GM04504 (cell line): Measurements from ENCODE around the gene PLA2G5.
"Not testable (repeated sequence)": the region's sequence is repeated elsewhere in the genome, so short reads cannot be mapped to it uniquely, and the experiment has no call there.

ENCODE experiments used
- DNase-seq: peaks from one replicate; pipeline ENCODE4 v3.0.0-alpha.2; 2012; ENCODE audit warnings: low read depth

Gene PLA2G5, protein sequence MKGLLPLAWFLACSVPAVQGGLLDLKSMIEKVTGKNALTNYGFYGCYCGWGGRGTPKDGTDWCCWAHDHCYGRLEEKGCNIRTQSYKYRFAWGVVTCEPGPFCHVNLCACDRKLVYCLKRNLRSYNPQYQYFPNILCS

DNA sequence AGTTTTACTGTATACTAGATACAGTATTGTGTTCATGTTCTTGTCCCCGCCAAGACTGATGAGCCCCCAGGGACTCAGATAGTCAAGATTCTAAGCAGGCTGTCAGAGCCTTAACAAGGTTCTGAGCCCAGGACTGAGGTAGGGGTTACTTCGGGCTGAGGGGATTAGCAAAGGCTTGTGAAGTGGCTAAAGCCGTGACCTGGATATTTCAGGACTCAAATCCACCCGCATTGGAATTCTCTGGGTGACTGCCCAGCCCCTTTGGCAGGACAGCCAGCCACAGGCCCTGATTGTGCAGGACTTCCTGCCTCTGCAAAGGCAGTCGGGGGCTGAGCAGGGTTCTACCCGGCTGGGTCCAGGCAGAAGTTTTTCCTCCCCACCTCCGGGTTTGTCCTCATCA lies at the start of gene PLA2G5:
PLA2G5 (plus strand) TSS at position 321 of the 400 bp plus-strand sequence. CDS start 14,637 bp downstream, outside the sequence.
- DNase-seq: peak; percentile 18

DNA sequence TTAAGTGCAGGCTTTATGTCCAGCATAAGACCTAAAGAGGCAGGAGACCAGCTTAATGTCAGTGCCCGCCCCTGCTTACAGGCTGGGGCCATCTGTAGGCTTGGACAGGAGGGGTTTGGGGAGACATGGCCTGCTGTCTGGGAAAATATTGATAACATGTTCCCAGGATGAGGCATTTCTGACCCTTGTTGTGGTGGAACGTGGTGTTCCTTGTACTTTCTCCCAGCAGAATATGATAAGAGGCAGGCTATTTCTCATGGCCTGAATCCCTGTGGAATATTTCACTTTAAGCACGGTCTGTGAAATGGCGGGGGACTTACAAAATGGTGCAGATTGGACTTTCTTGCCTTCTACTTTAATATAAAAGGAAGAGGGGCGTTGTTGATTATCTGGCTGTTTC lies 41.9 kb upstream of the PLA2G5 start:
- DNase-seq: no peak

DNA sequence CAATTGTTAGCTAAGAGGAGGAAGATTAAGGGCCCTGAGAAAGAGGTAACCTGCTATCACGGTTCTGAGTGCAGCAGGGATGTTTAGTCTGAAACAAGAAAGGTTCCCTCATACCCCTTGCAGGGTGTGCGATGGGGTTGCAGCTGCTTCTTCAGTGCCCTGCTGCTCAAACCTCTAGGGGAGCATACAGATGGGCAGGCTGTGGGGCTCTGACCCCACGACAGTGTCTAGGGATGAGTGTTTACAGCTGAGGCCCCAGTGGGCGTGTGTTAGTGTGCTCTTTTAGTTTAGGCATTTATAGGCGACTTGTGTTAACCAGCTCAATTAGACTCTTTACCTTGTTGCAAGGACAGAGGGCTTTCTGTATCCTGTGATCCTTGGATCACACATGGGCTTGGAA lies 41.3 kb upstream of the PLA2G5 start:
- DNase-seq: no peak

DNA sequence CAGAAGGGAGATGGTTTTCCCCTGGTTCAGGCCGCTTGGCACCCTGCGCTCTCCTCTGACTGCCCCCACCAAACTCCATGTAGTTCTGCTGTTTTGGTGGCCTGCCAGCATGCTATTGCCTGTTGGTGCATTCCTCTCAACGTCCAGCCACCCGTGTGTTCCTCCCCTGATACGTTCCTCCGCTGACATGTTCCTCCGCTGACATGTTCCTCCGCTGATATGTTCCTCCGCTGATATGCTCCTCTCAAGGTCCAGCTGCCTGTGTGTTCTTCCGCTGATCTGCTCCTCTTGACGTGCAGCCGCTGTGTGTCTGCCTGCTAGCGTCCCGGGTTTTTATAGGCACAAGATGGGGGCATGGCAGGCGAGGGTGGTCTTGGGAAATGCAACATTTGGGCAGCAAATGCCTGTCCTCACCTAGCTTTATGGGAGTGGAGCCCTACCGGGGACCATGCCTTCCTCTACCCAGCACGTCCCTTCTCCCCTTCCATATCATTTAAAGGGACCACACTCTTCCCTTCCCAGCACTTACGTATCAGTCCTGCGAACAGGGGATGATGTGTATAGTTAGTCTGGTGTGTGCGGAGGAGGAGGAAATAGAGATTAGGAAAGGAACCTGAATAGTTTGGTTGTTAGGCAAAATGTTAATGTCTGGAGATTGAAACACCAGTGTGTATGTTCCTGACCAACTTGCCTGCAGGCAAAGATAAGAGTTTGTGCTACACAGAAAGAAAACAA lies 40.6 kb upstream of the PLA2G5 start:
- no peak for DNase-seq

DNA sequence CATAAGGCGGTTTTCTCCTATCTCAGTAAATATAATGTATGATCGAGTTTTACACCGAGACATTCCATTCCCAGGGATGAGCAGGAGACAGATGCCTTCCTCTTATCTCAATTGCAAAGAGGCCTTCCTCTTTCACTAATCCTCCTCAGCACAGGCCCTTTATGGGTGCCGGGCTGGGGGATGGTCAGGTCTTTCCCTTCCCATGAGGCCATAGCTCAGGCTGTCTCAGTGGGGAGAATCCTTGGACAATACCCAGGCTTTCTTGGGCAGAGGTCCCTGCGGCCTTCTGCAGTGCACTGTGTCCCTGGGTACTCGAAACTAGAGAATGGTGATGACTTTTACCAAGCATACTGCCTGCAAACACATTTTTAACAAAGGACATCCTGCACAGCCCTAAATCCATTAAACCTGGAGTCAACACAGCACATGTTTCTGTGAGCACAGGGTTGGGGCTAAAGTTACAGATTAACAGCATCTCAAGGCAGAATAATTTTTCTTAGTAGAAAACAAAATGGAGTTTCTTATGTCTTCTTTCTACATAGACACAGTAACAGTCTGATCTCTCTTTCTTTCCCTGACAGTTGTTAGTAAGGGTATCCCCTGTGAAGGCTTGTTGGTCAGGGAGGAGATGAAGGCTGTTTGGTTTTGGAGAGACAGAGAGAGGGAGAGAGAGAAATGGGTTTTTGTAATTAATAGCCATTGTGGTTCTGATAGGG lies 39.4 kb upstream of the PLA2G5 start:
- DNase-seq: not testable (repeated sequence)

DNA sequence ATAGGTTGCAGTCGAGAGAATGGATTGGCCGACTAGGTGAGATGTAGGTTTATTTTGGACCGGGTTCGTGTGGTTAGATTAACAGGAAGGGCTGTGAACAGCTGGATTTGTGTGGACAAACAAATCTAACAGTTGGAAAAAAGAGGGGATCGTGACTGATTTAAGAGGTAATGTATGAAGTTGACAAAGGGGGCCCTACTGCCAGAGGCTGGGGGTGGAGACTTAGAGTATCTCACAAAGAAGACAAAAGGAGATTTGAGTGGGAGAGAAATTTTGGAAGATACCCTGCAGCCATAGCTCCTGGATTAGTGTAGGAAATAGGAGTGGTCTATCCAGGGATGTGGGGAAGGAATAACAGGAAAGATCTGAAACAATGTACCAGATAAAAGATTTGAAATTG lies 38.8 kb upstream of the PLA2G5 start:
- no peak for DNase-seq

DNA sequence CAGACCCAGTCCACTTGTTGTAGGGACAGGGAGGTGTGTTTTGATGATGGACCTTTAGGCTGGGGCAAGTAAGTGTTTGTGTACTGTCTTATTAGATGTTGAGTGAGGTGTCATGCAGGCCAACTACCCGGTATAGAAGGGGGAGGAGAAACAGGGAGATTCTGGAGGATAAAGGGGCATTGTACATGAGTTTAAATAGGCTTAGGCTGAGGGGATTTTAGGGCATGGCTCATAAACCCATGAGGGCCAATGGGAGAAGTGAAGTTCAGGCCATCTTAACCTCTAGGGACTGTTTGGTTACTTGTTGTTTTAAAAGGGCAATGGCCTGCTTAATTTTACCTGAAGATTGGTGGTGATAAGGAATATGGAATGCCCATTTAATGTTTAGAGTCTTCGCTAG lies 38.2 kb upstream of the PLA2G5 start:
- no peak for DNase-seq

DNA sequence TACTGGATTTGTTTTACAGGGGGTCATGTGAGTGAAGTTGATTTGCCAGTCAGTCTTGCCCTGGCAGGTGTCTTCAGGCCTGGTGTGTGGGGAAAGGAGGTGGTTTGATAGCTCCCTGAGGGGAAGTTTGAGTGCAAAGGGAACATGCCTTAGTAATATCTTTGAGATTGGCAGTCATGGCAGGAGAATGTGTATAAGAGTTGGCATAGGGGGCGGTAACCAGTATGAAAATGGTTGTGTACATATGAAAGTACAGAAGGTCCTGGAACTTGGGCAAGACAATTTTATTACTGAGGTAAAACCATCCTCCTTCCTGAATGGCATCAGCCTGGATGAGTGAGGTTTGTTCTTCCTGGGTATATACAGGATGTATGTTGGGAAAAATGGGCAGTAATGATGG lies 37.6 kb upstream of the PLA2G5 start:
- DNase-seq: no peak

DNA sequence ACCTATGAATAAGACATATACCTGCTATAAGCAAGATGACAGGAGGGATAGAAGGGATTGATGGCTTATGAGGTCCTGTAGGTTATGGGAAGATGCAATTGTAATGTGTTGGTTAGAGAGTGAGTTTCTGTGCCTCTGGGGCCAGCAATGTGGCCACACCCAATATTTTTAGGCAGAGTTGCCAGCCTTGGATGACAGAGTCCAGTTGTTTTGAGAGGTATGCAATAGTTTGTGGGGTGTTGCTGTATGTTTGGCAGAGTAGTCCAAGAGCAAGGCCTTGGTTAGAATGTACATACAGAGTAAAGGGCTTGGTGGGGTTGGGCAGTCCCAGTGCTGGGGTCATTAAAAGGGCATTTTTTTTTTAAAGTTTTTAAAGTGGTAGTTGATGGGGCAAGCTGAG lies 36.6 kb upstream of the PLA2G5 start:
- no peak for DNase-seq

DNA sequence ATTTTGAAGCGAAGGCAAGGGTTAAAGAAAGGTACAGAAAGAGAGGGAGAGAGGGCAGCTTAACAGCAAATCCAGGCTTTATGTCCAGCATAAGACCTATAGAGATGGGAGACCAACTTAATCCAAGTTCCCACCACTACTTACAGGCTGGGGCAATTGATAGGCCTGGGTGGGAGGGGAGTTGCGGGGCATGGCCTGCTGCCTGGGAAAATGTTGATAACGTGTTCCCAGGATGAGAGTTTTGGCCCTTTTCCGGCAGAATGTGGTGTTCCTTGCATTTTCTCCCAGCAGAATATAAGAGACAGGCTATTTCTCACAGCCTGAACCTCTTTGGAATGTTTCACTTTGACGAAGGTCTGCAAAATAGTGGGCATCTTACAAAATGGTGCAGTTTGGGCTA lies 34.9 kb upstream of the PLA2G5 start:
- DNase-seq: no peak

DNA sequence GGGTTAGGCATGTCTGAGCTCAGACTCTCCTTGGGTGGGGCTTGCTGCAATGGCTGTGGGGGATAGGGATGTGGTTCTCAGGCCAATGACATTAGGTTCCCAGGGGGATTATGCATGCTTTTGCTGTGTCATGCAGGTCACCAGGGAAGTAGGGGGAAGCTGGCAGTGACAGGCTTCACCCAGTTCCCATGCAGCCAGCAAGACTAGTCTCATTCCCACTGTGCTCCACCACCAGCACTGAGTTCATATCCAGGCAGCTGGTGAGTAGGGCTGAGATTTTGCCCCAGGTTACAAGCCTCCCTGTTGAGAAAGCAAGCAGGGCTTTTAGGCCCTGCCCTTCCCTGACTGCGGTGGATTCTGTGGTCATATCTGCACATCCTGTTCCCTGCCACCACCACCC lies 32.1 kb upstream of the PLA2G5 start:
- no peak for DNase-seq

DNA sequence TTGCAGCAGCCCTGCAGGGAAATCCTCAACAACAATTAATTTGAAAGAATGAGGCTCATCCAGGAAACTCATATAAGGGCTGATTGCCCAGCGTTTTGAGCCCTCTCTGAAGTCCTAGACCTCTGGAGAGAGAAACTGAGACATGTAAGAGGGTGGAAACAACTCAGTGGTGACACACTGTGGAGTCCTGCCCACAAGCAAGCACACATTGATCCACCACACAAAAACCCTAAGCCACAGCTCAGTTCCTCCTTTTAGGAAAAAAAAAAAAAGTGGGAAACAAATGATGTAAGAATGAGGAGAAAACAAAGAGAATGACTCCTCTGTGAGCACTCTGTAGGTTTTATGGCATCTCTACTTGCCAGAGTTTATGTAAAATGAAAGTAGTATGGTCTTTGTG lies 22.9 kb upstream of the PLA2G5 start:
- DNase-seq: no peak

DNA sequence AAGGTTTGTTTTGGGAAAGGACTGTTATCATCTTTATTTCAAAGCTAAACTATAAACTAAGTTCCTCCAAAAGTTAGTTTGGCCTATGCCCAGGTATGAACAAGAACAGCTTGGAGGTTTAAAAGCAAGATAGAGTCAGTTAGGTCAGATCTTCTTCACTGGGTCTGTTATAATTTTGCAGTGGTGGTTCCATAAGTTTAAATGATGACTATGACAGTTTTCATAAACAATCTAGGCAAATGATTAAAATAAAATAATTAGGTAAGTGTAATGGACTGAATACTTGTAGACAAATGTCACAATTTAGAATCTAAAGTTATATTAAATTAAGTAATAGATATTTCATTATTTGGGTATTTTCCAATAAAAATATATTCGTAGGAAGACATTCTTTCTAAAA lies 21.4 kb upstream of the PLA2G5 start:
- no peak for DNase-seq

DNA sequence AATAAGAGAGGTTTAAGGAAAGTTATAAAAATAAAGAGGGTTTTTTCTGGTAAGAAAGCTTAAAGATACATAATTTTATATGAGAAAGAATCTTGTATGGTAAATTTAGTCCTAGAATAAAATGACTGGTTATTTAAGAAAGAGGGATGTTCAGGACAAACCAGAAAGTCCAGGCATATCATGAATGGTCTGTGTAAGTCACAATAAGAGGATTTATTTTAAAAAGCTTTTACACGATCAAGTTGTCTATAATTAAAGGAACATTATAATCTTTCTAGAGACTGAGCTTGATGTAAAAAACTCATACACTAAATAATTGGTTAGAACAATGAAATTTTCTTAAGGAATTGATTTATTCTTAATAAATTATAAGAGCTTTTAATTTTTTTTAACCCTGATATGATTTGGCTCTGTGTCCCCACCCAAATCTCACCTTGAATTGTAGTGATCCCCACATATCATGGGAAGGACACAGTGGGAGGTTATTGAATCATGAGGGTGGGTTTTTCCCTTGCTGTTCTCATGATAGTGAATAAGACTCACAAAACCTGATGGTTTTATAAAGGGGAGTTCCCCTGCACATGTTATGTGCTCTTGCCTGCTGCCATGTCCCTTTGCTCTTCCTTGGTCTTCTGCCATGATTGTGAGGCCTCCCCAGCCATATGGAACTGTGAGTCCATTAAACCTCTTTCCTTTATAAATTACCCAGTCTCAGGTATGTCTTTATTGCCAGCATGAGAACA lies 20.8 kb upstream of the PLA2G5 start:
- DNase-seq: not testable (repeated sequence)

DNA sequence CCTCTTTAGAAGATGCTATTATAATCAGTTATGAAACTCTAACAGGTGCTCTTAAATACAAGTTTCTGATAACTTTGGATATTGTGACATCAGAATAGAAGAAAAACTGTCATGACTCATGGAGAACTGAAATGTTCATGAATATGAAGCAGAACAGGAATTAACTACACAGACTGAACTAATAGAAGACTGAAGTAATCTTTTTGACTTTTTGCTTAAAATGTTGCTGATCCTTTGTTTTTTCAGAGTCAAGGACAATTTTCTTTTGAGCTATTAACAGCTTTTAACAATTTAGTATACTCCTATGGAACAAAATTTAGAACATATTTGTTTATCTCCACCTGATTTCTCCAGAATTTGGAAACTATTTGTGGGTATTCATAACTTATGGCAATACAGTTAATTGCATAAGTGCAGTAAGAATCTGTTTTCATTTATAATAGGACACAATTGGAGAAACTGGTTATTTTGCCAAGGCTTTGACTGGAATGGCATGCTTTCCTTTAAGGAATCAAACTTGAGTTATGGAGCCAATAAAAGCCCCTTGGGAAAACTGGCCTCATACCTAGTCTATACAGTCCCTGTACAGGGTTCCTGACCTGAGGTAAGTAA lies 18.7 kb upstream of the PLA2G5 start:
- no peak for DNase-seq

DNA sequence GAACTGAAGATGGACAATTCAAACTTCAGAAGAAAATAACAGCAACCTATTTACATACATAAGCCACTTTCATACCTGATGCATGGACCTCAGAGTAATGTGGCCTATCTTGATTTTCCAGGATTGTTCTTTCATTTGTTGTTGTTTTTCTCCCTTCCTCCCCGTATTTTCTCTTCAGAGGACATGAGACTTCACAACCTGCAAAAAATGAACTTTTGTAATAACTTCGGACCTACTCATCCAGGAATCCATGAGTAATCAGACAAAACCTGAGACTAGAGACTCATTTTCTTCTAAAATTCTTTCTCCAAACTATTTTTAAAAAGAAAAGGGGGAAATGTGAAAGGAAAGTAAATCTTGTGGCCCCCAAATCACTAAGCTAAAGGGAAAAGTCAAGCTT lies 17.6 kb upstream of the PLA2G5 start:
- no peak for DNase-seq

DNA sequence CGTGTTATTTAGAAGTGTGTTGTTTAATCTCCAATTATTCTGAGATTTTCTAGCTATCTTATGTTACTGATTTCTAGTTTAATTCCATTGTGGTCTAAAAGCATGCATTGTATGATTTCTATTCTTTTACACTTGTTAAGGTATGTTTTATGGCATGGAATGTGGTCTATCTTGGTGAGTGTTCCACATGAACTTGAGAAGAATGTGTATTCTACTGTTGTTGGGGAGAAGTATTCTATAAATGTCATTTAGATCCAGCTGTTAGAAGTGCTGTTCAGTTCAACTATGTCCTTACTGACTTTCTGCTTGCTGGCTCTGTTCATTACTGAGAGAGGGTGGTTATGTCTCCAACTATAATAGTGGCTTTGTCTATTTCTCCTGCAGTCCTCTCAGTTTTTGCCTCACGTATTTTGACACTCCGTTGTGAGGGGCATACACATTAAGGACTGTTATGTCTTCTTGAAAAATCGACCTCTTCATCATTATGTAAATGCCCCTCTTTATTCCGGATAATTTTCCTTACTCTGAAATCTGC lies 12.0 kb upstream of the PLA2G5 start:
- no peak for DNase-seq

DNA sequence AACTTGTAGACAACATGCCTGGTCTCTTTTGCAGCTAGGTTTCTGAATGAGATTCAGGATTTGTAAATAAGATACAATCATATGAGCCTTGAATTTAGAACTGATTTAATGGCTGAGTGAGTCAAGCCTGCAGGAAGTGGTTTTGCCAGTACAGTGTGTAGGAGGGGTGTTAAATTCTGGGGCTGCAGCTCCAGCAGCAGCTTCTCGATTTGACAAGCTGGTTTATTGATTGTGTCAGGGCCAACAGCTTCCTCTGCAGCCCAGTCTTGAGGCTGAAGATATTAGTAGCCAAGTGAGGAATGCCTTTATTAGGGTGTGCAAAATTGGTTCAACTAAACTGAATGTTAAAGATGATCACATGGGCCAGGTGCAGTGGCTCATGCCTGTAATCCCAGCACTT lies 11.5 kb upstream of the PLA2G5 start:
- DNase-seq: peak; percentile 63

DNA sequence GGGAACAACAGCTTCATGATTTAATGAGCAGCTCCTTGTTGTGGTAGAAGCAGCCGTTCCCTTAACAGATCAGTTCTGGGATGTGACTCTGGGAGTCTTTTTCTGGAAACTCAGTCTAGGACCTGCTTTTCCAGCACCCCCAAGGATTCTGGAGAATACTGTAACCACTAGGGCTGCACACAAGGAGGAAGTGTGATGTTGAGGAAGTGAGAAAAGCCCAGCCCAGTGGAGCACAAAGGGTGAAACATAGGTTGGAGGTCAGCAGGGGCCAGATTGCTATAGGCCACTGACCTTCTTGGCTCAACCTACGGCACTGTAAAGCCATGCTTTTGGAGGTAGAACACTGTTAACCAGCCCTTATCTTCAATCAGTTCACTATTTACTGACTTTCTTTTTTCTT lies 10.1 kb upstream of the PLA2G5 start:
- no peak for DNase-seq

DNA sequence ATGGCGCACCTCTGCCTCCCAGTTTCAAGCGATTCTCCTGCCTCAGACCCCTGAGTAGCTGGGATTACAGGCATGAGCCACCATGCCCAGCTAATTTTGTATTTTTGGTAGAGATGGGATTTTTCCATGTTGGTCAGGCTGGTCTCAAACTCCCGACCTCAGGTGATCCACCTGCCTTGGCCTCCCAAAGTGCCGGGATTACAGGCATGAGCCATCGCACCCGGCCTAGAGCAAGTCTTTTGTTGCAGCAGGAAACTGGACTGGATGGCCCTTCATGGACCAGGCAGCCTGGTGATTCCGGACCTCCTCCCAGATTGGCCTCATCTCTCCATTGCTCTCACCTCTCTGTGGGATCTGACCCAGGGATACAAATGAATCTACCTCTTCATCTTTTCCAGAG lies 9.2 kb upstream of the PLA2G5 start:
- DNase-seq: not testable (repeated sequence)

DNA sequence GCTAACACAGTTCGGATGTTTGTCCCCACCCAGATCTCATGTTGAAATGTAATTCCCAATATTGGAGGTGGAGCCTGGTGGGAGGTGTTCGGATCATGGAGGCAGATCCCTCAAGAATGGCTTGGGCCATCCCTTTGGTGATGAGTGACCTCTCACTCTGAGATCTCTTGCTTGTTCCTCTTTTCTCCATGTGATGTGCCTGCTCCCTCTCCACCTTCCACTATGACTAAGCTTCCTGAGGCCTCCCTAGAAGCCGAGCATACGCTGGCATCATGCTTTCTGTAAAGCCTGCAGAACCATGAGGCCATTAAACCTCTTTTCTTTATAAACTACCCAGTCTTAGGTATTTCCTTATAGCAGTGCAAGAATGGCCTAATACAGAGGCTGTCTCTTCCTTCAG lies 8.1 kb upstream of the PLA2G5 start:
- no peak for DNase-seq

DNA sequence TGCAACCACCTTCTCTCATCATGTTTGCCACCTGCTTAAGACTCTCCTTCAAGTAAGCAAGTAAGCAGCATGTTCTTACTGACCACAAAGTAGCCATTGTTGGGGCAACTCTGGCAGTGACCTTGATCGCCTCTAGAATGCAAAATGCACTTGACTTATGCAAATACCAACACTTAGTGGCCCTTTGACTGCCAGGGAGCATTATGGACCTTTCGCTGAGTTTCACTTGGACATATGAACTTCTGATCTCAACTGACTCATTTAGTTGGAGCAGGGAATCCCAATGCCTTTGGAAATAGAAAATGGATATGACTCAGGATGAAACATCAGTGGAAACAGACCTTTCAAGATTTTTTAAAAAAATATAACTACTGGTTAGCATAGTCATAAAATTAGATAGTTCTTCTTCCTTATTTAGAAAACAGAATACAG lies 6.1 kb upstream of the PLA2G5 start:
- DNase-seq: peak; percentile 76
